GM12878 (cell line): ENCODE measurements around the gene PRRC2B. TPM values are rescaled to one million over a fixed set of nuclear protein-coding genes. Genes with fewer than 3 reads are reported as not detected.

Experiments used
- ATAC-seq: fragments of 200-7000 bp; cut with Tn5 transposase; 3 replicates; pipeline ENCODE4 v1.9.1; 2020; ENCODE audit warnings: mild to moderate bottlenecking, moderate library complexity
- BruUV-seq: library from RNA; stranded (reverse); fragments of 400-500 nt; replicated peaks from 2 replicates; lab custom pipeline; 2021; lab: Mats Ljungman, UMichigan
- CTCF ChIA-PET: fragments of 300-600 bp; sonication (Branson Sonifier 250); formaldehyde crosslinking; extraction: SDS; loops from one replicate; lab custom pipeline; 2021; ENCODE audit warnings: inconsistent platforms; lab: Yijun Ruan, JAX
- POLR2A ChIA-PET: fragments of 350-600 bp; formaldehyde crosslinking; extraction: SDS; loops from one replicate; lab custom pipeline; 2021; ENCODE audit warnings: inconsistent platforms; lab: Charles Lee
- RAD21 ChIA-PET: fragments of 300-600 bp; sonication (Branson Sonifier 250); formaldehyde crosslinking; loops from one replicate; lab custom pipeline; 2023; ENCODE audit warnings: antibody characterized with exemption; ENCODE audit not compliant: unreplicated experiment; lab: Charles Lee
- SMC1A ChIA-PET: fragments of 300-600 bp; sonication (Branson Sonifier 250); formaldehyde crosslinking; loops from one replicate; lab custom pipeline; 2023; ENCODE audit not compliant: unreplicated experiment, uncharacterized antibody; lab: Charles Lee
- DNase-seq: peaks from one replicate; pipeline ENCODE4 v3.0.0-alpha.2; 2011; ENCODE audit warnings: low read depth, low spot score
- FAIRE-seq: peaks from 3 replicates; lab custom pipeline; 2011; peaks lifted over from hg19 to GRCh38; lab: Jason Lieb, UNC
- H2AFZ ChIP-seq: 2 replicates; pipeline ENCODE4 v1.6.0; 2011; ENCODE audit warnings: low read depth, low read length, control low read depth; ENCODE audit not compliant: control insufficient read depth
- H3K27ac ChIP-seq: 2 replicates; pipeline ENCODE4 v1.5.1; 2011; ENCODE audit warnings: control low read depth; ENCODE audit not compliant: control insufficient read depth, insufficient read depth
- H3K27me3 ChIP-seq, 2 experiments: replicated peaks in 1 of 2; 2 replicates each; pipeline versions ENCODE4 v1.6.0 to v1.6.1; 2011; ENCODE audit warnings: low read length in 1 of 2; ENCODE audit not compliant: control insufficient read depth in 2 of 2, insufficient read depth in 2 of 2
- H3K36me3 ChIP-seq, 2 experiments: 2 replicates each; pipeline ENCODE4 v1.5.1; 2011; ENCODE audit warnings: low read length in 1 of 2; ENCODE audit not compliant: control insufficient read depth in 2 of 2, insufficient read depth in 2 of 2
- H3K4me1 ChIP-seq: 2 replicates; pipeline ENCODE4 v1.6.1; 2011; ENCODE audit warnings: mild to moderate bottlenecking, low read length, moderate library complexity, mixed read lengths; ENCODE audit not compliant: control insufficient read depth, insufficient read depth
- H3K4me2 ChIP-seq: 2 replicates; pipeline ENCODE4 v1.6.0; 2011; ENCODE audit warnings: control low read depth; ENCODE audit not compliant: control insufficient read depth, insufficient read depth
- H3K4me3 ChIP-seq: fragments of 200-600 bp; sonication (generic); 2 replicates; pipeline ENCODE4 v1.5.1; 2016
- H3K79me2 ChIP-seq: 2 replicates; pipeline ENCODE4 v1.6.0; 2011; ENCODE audit warnings: low read length; ENCODE audit not compliant: control insufficient read depth, insufficient read depth
- H3K9ac ChIP-seq: 2 replicates; pipeline ENCODE4 v1.8.0; 2011; ENCODE audit warnings: low read length, control low read depth, mixed read lengths; ENCODE audit not compliant: control insufficient read depth, insufficient read depth
- H3K9me3 ChIP-seq: replicated peaks from 3 replicates; pipeline ENCODE4 v1.5.1; 2011; ENCODE audit warnings: mild to moderate bottlenecking, low read length; ENCODE audit not compliant: control insufficient read depth, insufficient read depth
- H4K20me1 ChIP-seq: 2 replicates; pipeline ENCODE4 v1.6.0; 2011; ENCODE audit not compliant: control insufficient read depth, insufficient read depth
- BCL3 ChIP-seq: IDR thresholded peaks from 2 replicates; pipeline ENCODE4 v1.6.1; 2011; ENCODE audit warnings: borderline replicate concordance, low read depth, mild to moderate bottlenecking, moderate library complexity, low read length; ENCODE audit not compliant: insufficient read depth, poor library complexity, severe bottlenecking
- CHD2 ChIP-seq: IDR thresholded peaks from 2 replicates; pipeline ENCODE4 v1.6.1; 2011; ENCODE audit warnings: low read depth, low read length, improper control_type of control experiment, borderline replicate concordance
- E2F4 ChIP-seq: IDR thresholded peaks from 2 replicates; pipeline ENCODE4 v1.6.1; 2012; ENCODE audit warnings: low read depth, low read length, improper control_type of control experiment
- ESRRA ChIP-seq: IDR thresholded peaks from 2 replicates; pipeline ENCODE4 v1.6.1; 2012; ENCODE audit warnings: mild to moderate bottlenecking, low read length, improper control_type of control experiment
- HCFC1 ChIP-seq: fragments of 150-350 bp; IDR thresholded peaks from 2 replicates; pipeline ENCODE4 v1.6.1; 2014; ENCODE audit warnings: low read length
- IRF3 ChIP-seq: fragments of 450-650 bp; IDR thresholded peaks from 2 replicates; pipeline ENCODE4 v1.6.1; 2014; ENCODE audit warnings: mild to moderate bottlenecking
- KLF5 ChIP-seq: fragments of 450-650 bp; IDR thresholded peaks from 2 replicates; pipeline ENCODE4 v1.6.1; 2014; ENCODE audit warnings: mild to moderate bottlenecking; ENCODE audit not compliant: partially characterized antibody
- MEF2A ChIP-seq: IDR thresholded peaks from 2 replicates; pipeline ENCODE4 v1.6.1; 2011; ENCODE audit warnings: low read depth, mild to moderate bottlenecking, low read length, moderate library complexity; ENCODE audit not compliant: insufficient read depth
- PAX8 ChIP-seq: fragments of 450-650 bp; IDR thresholded peaks from 2 replicates; pipeline ENCODE4 v1.6.1; 2017; ENCODE audit warnings: mild to moderate bottlenecking, moderate library complexity
- PKNOX1 ChIP-seq: fragments of 450-650 bp; IDR thresholded peaks from 2 replicates; pipeline ENCODE4 v1.6.1; 2016; ENCODE audit warnings: mild to moderate bottlenecking
- RAD51 ChIP-seq: fragments of 450-650 bp; IDR thresholded peaks from 2 replicates; pipeline ENCODE4 v1.6.1; 2016; ENCODE audit warnings: moderate library complexity, mild to moderate bottlenecking, inconsistent platforms
- SMAD1 ChIP-seq: fragments of 450-650 bp; IDR thresholded peaks from 2 replicates; pipeline ENCODE4 v1.6.1; 2018; ENCODE audit warnings: mild to moderate bottlenecking, low read depth; ENCODE audit not compliant: partially characterized antibody
- SRF ChIP-seq, 2 experiments: IDR thresholded peaks; 2 replicates each; pipeline ENCODE4 v1.6.1; 2011; ENCODE audit warnings: low read depth in 2 of 2, low read length in 2 of 2, mild to moderate bottlenecking in 1 of 2, moderate library complexity in 1 of 2
- TCF3 ChIP-seq: IDR thresholded peaks from 2 replicates; pipeline ENCODE4 v1.6.1; 2012; ENCODE audit warnings: low read depth, mild to moderate bottlenecking, low read length, borderline replicate concordance; ENCODE audit not compliant: insufficient read depth
- USF1 ChIP-seq: IDR thresholded peaks from 2 replicates; pipeline ENCODE4 v1.6.1; 2011; ENCODE audit warnings: borderline replicate concordance, low read depth, mild to moderate bottlenecking, moderate library complexity, mixed read lengths, low read length; ENCODE audit not compliant: insufficient read depth; ENCODE audit errors: extremely low read length
- ZNF274 ChIP-seq: IDR thresholded peaks from one replicate; pipeline ENCODE4 v1.8.0; 2011; ENCODE audit not compliant: insufficient read length, insufficient read depth
- WGBS: methylation state at CpG from one replicate; pipeline ENCODE4 v1.1.6; 2016; ENCODE audit warnings: low lambda C conversion rate; ENCODE audit not compliant: insufficient replicate concordance, insufficient coverage; ENCODE audit errors: missing lambda C conversion rate; 5-methylcytosine and 5-hydroxymethylcytosine counted together
- in situ Hi-C: fragments of 300-500 bp; cut with MboI; formaldehyde crosslinking; loops from 9 replicates; pipeline ENCODE4 v1.14.3; 2018; ENCODE audit warnings: mixed read lengths
- intact Hi-C: fragments of 100-400 bp; cut with micrococcal nuclease; formaldehyde crosslinking; loops from one replicate; pipeline ENCODE4 v1.14.2; 2022; ENCODE audit not compliant: unreplicated experiment
- polyA plus RNA-seq, 11 experiments: library from polyadenylated mRNA; depleted of rRNA in 4 of 11; unstranded in 6 of 11; stranded (reverse) in 5 of 11; fragments of >200 nt; fragmentation: Nextera tagmentation in 4 of 11; fragmentation: Illumina TruSeq in 1 of 11; extraction: Ambion mirVana in 4 of 11; extraction: Trizol in 1 of 11; gene quantifications; 1 replicate in 1 of 11; 2 replicates in 10 of 11; pipeline versions ENCODE4 v1.2.1 to v1.2.3, GENCODE V29; 2011 to 2016; ENCODE audit warnings: inconsistent platforms in 2 of 11, missing spikeins in 2 of 11, low read depth in 1 of 11
- total RNA-seq, 4 experiments: library from RNA; depleted of rRNA in 3 of 4; stranded (reverse); fragments of >200 nt in 3 of 4; fragmentation: Illumina TruSeq in 1 of 4; extraction: Trizol in 1 of 4; gene quantifications; 2 replicates each; pipeline versions ENCODE4 v1.2.1 to v1.2.3, GENCODE V29; 2013 to 2021

The PRRC2B gene
- total and polyA plus RNA-seq, 10 of the 15 experiments (the other 5 are each of a cell fraction or from before 2014, with no cell fraction given), result 0.84 to 155 (median 28.7) TPM

- no peak for FAIRE-seq
- H2AFZ ChIP-seq, result no peak overlapping the region
- peaks cover 9 to 10% of the 10 kb centered on the region in 2 experiments; a peak in 3 of 4 replicates for H3K36me3 ChIP-seq
- CTCF ChIA-PET, result interaction anchor here (1.5 kb wide), 1 partner anchor 30 kb away, joined by 4 read pairs; no protein-coding TSS in a partner anchor
- peaks cover 17% of the 10 kb centered on the region for H4K20me1 ChIP-seq
- BruUV-seq, result no TSS peak
- POLR2A ChIA-PET, result no interaction called here
- intact Hi-C loops (no loop called here), in situ Hi-C loops (no loop called here)
- no peak for ATAC-seq
- DNase-seq, result no peak
- no peak overlapping the region for H3K27ac ChIP-seq
- no peaks in the 10 kb centered on the region for H3K4me1 ChIP-seq
- RAD21 ChIA-PET, result no interaction called here
- 94% methylated on average over 3 of the region's 3 CpGs for WGBS
- no peak overlapping the region for H3K4me2 ChIP-seq
- no peaks in the 10 kb centered on the region for H3K9me3 ChIP-seq
- H3K27me3 ChIP-seq, result no peaks in the 10 kb centered on the region
- H3K9ac ChIP-seq, result no peak overlapping the region
- peaks cover 70% of the 10 kb centered on the region for H3K79me2 ChIP-seq
- SMC1A ChIA-PET, result no interaction called here
- H3K4me3 ChIP-seq, result no peak overlapping the region
- TF ChIP-seq SMAD1 (no peak), USF1 (no peak), PKNOX1 (no peak), KLF5 (no peak), BCL3 (no peak), HCFC1 (no peak), TCF3 (no peak), PAX8 (no peak), ZNF274 (no peak), SRF (IDR thresholded peaks at IDR 0.05; ENCODE audit: low read depth in 2 of 2, low read length in 2 of 2) (no peak), CHD2 (no peak), ESRRA (no peak), IRF3 (no peak), RAD51 (no peak), E2F4 (no peak), MEF2A (no peak)
Observed at GRCh38 chr9:131426545-131426944, 32.7 kb downstream of the PRRC2B start.
